B cell (primary cell): ENCODE data around the gene BTG2. TPM values are rescaled to one million over a fixed set of nuclear protein-coding genes. Genes with fewer than 3 reads are reported as not detected.

ENCODE experiments used
- ATAC-seq: fragments of 200-7000 bp; cut with Tn5 transposase; one replicate; pipeline ENCODE4 v1.10.0; 2021; ENCODE audit warnings: low read depth, mild to moderate bottlenecking, moderate number of reproducible peaks, moderate library complexity
- CTCF ChIA-PET: fragments of 350-600 bp; sonication (Branson Sonifier 250); formaldehyde crosslinking; loops from one replicate; lab custom pipeline; 2021; ENCODE audit warnings: antibody characterized with exemption, inconsistent platforms; lab: Charles Lee
- POLR2A ChIA-PET: fragments of 350-600 bp; sonication (Branson Sonifier 250); formaldehyde crosslinking; loops from one replicate; lab custom pipeline; 2021; ENCODE audit warnings: antibody characterized with exemption; lab: Charles Lee
- DNase-seq: peaks from one replicate; pipeline ENCODE4 v3.0.0; 2013
- H2AFZ ChIP-seq: 2 replicates; pipeline ENCODE4 v1.6.1; 2012; ENCODE audit warnings: mild to moderate bottlenecking, low read depth, low read length; ENCODE audit not compliant: insufficient read depth, poor library complexity, severe bottlenecking
- H3K27ac ChIP-seq, 2 donors: 1 replicate in 1 of 2; 2 replicates in 1 of 2; pipeline ENCODE4 v1.5.1; 2012 to 2013; ENCODE audit warnings: low read length in 2 of 2, mild to moderate bottlenecking in 2 of 2, moderate library complexity in 1 of 2
- H3K27me3 ChIP-seq, 4 experiments: fragments of 200-600 bp in 1 of 4; sonication (generic) in 1 of 4; replicated peaks in 1 of 4; 1 replicate in 2 of 4; 2 replicates in 2 of 4; pipeline versions ENCODE4 v1.6.1 to v1.7.0; 2013 to 2016; ENCODE audit warnings: low read length in 3 of 4, mild to moderate bottlenecking in 2 of 4, mixed read lengths in 1 of 4, moderate library complexity in 1 of 4; ENCODE audit not compliant: insufficient read depth in 4 of 4, control insufficient read depth in 3 of 4; ENCODE audit errors: control extremely low read depth in 1 of 4
- H3K36me3 ChIP-seq, 2 experiments: replicated peaks in 1 of 2; 1 replicate in 1 of 2; 2 replicates in 1 of 2; pipeline versions ENCODE4 v1.6.1 to v1.7.1; 2013; ENCODE audit warnings: low read length in 1 of 2; ENCODE audit not compliant: insufficient read depth in 2 of 2, control insufficient read depth in 1 of 2; ENCODE audit errors: control extremely low read depth in 1 of 2, extremely low read depth in 1 of 2
- H3K4me1 ChIP-seq, 2 donors: fragments of 200-600 bp in 1 of 2; sonication (generic) in 1 of 2; 1 replicate in 1 of 2; 2 replicates in 1 of 2; pipeline versions ENCODE4 v1.5.1 to v1.6.1; 2013 to 2017; ENCODE audit warnings: low read length in 2 of 2; ENCODE audit not compliant: control insufficient read depth in 2 of 2, insufficient read depth in 2 of 2
- H3K4me2 ChIP-seq: replicated peaks from 2 replicates; pipeline ENCODE3; 2012; ENCODE audit warnings: mild to moderate bottlenecking, low read depth, low read length; ENCODE audit not compliant: poor library complexity, severe bottlenecking
- H3K4me3 ChIP-seq, 5 experiments: fragments of 200-600 bp in 1 of 5; sonication (generic) in 1 of 5; 1 replicate in 3 of 5; 2 replicates in 2 of 5; pipeline versions ENCODE4 v1.5.1 to v1.7.0; 2011 to 2016; ENCODE audit warnings: low read length in 4 of 5, mild to moderate bottlenecking in 4 of 5, low read depth in 2 of 5, control low read depth in 1 of 5, moderate library complexity in 1 of 5; ENCODE audit not compliant: insufficient read depth in 1 of 5; ENCODE audit errors: control extremely low read depth in 1 of 5, extremely low read depth in 1 of 5
- H3K79me2 ChIP-seq: fragments of 200-600 bp; sonication (generic); one replicate; pipeline ENCODE4 v1.6.0; 2016; ENCODE audit warnings: low read length; ENCODE audit not compliant: control insufficient read depth, insufficient read depth
- H3K9ac ChIP-seq: fragments of 200-600 bp; sonication (generic); 2 replicates; pipeline ENCODE4 v1.6.1; 2017; ENCODE audit warnings: mild to moderate bottlenecking, low read length, moderate library complexity
- H3K9me3 ChIP-seq, 3 donors: one replicate each; pipeline versions ENCODE4 v1.6.1 to v1.7.1; 2013; ENCODE audit warnings: low read length in 2 of 3; ENCODE audit not compliant: control insufficient read depth in 2 of 3, insufficient read depth in 1 of 3; ENCODE audit errors: control extremely low read depth in 1 of 3
- H4K20me1 ChIP-seq: 2 replicates; pipeline ENCODE4 v1.6.0; 2012; ENCODE audit warnings: mild to moderate bottlenecking, low read length; ENCODE audit not compliant: insufficient read depth, control insufficient read depth, poor library complexity, severe bottlenecking
- H3K27ac Mint-ChIP-seq: one replicate; pipeline ENCODE4 v1.8.0; 2021; ENCODE audit warnings: mixed read lengths
- H3K27me3 Mint-ChIP-seq: one replicate; pipeline ENCODE4 v1.8.0; 2021; ENCODE audit warnings: mixed read lengths
- H3K4me1 Mint-ChIP-seq: one replicate; pipeline ENCODE4 v1.8.0; 2021; ENCODE audit warnings: mixed read lengths
- H3K4me3 Mint-ChIP-seq: one replicate; pipeline ENCODE4 v1.8.0; 2021; ENCODE audit warnings: mixed read lengths
- H3K9me3 Mint-ChIP-seq: one replicate; pipeline ENCODE4 v1.8.0; 2022; ENCODE audit warnings: mixed read lengths; ENCODE audit not compliant: insufficient read depth
- CTCF ChIP-seq: fragments of 200-600 bp; IDR thresholded peaks from one replicate; pipeline ENCODE4 v1.8.0; 2022; ENCODE audit warnings: antibody characterized with exemption, mild to moderate bottlenecking
- EZH2 ChIP-seq: IDR thresholded peaks from 2 replicates; pipeline ENCODE4 v1.6.1; 2012; ENCODE audit warnings: borderline replicate concordance, low read depth, mild to moderate bottlenecking, moderate library complexity, low read length; ENCODE audit not compliant: insufficient read depth, poor library complexity, severe bottlenecking
- WGBS: methylation state at CpG from one replicate; pipeline ENCODE4 v1.1.5; 2013; ENCODE audit warnings: missing lambda C conversion rate; ENCODE audit not compliant: insufficient coverage; 5-methylcytosine and 5-hydroxymethylcytosine counted together
- intact Hi-C: fragments of 100-400 bp; cut with micrococcal nuclease; formaldehyde crosslinking; loops from one replicate; pipeline ENCODE4 v1.10.0; 2022
- polyA plus RNA-seq: library from polyadenylated mRNA; depleted of rRNA; stranded (reverse); fragments of >200 nt; gene quantifications from 2 replicates; pipeline ENCODE4 v1.2.3, GENCODE V29; 2012
- total RNA-seq, 2 donors: library from RNA; stranded (reverse); fragments of 120-200 nt in 1 of 2; gene quantifications; 1 replicate in 1 of 2; 2 replicates in 1 of 2; pipeline versions ENCODE4 v1.2.3 to v1.2.4, GENCODE V29; 2013 to 2022

The BTG2 gene
- total and polyA plus RNA-seq, 2 donors (not counting 1 experiment from before 2014, with no cell fraction given) = 508 to 778 TPM

DNA sequence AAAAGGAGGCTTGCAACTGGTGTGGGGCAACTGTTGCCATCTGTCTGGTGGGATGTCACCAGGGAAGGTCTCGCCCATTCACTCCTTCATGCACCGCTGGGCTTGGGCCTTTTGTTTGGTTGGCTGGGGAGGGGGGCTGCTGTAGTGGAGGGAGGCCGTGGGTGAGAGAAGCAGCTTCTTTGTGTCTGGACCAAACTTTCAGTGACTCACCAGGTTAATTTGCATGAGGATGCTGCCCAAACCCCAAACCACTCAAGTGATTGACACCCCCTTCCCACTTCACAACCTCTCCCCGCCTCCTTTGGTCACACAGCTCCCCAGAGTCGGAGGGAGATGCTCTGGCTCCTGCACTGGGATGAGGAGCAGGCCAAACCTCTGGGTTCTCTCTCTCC is 19.7 kb downstream of the BTG2 start:
- peak overlapping the region; percentile 96 to 97 for H3K27ac ChIP-seq
- POLR2A ChIA-PET = interaction anchor here (0.8 to 13.4 kb wide), 10 partner anchors 9 to 136 kb away, joined by 3 to 687 read pairs (median 49); partner anchors contain the start of gene BTG2
- peak overlapping the region; percentile 88 for H3K4me3 Mint-ChIP-seq
- H3K79me2 ChIP-seq = peaks cover 23% of the 10 kb centered on the region
- no peaks in the 10 kb centered on the region for H3K27me3 ChIP-seq
- H3K4me3 ChIP-seq = peak overlapping the region in 4 of 5 experiments; percentile 35 to 77 (median 52)
- no peaks in the 10 kb centered on the region for H3K9me3 Mint-ChIP-seq
- H3K27me3 Mint-ChIP-seq = no peaks in the 10 kb centered on the region
- CTCF ChIA-PET = interaction anchor here (0.7 to 32.7 kb wide), 6 partner anchors 8 to 163 kb away, joined by 3 to 1776 read pairs (median 126); partner anchors contain the start of gene BTG2
- H4K20me1 ChIP-seq = no peaks in the 10 kb centered on the region
- 0% methylated on average over 1 of the region's 5 CpGs for WGBS
- DNase-seq = peak; percentile 85
- peak overlapping the region; percentile 68 for H3K9ac ChIP-seq
- no peaks in the 10 kb centered on the region for H3K36me3 ChIP-seq
- peak overlapping the region; percentile 92 for H3K4me2 ChIP-seq
- no peak for TF ChIP-seq EZH2
- no peak for TF ChIP-seq CTCF
- peaks cover 90% of the 10 kb centered on the region for H3K4me1 Mint-ChIP-seq
- H3K4me1 ChIP-seq = peaks cover 77 to 83% of the 10 kb centered on the region in 2 donors
- H3K9me3 ChIP-seq = no peaks in the 10 kb centered on the region
- H3K27ac Mint-ChIP-seq = peak overlapping the region; percentile 98
- peak; percentile 36 for ATAC-seq
- intact Hi-C loops = loop anchor here (5.0 kb wide), 1 partner anchor 302 kb away; the partner anchor contains the start of gene ATP2B4
- H2AFZ ChIP-seq = no peak overlapping the region

- Mint-ChIP-seq H3K4me1 (peaks cover 86% of the 10 kb centered on the region), H3K27me3 (no peaks in the 10 kb centered on the region), H3K27ac (peak overlapping the region; percentile 98), H3K4me3 (peak overlapping the region; percentile 88), H3K9me3 (no peaks in the 10 kb centered on the region)
- Histone ChIP-seq H3K4me2 (peak overlapping the region; percentile 92), H3K4me3 (peak overlapping the region in 4 of 5 experiments; percentile 35 to 77 (median 52)), H3K79me2 (peaks cover 23% of the 10 kb centered on the region), H3K9me3 (no peaks in the 10 kb centered on the region), H3K27ac (peak overlapping the region; percentile 96 to 97), H3K4me1 (peaks cover 72 to 77% of the 10 kb centered on the region in 2 donors), H3K9ac (peak overlapping the region; percentile 68), H4K20me1 (no peaks in the 10 kb centered on the region), H3K36me3 (no peaks in the 10 kb centered on the region), H3K27me3 (no peaks in the 10 kb centered on the region), H2AFZ (no peak overlapping the region)
- intact Hi-C loops = loop anchor here (5.0 kb wide), 1 partner anchor 302 kb away; the partner anchor contains the start of gene ATP2B4
- no peak for TF ChIP-seq EZH2
- TF ChIP-seq CTCF = no peak
- ChIA-PET POLR2A (interaction anchor here (0.8 to 13.4 kb wide), 10 partner anchors 9 to 136 kb away, joined by 3 to 687 read pairs (median 49); partner anchors contain the start of gene BTG2), CTCF (interaction anchor here (0.7 to 32.7 kb wide), 6 partner anchors 9 to 162 kb away, joined by 3 to 1776 read pairs (median 126); partner anchors contain the start of gene BTG2)
- ATAC-seq (peak; percentile 12), DNase-seq (peak; percentile 83)
- 0% methylated on average over 11 of the region's 13 CpGs for WGBS
Observed at GRCh38 chr1:203325418-203326091, 20.2 kb downstream of the BTG2 start.
